A549 (cell line): ENCODE data around the gene SUMF1. TPM values are rescaled to one million over a fixed set of nuclear protein-coding genes. Genes with fewer than 3 reads are reported as not detected.
A peak's percentile ranks its signal among the peaks of the same experiment; 100 is the strongest.

ENCODE experiments used
- ATAC-seq, 2 experiments: fragments of 200-7000 bp in 1 of 2; fragments of >200 bp in 1 of 2; cut with Nextera tagmentation in 1 of 2; cut with Tn5 transposase in 1 of 2; 3 replicates each; pipeline versions ENCODE4 v1.8.0 to v1.9.1; 2018 to 2020; ENCODE audit warnings: mild to moderate bottlenecking in 1 of 2, moderate library complexity in 1 of 2
- CTCF ChIA-PET: fragments of 300-600 bp; sonication (Branson Sonifier 250); formaldehyde crosslinking; extraction: SDS; loops from one replicate; lab custom pipeline; 2021; ENCODE audit warnings: antibody characterized with exemption, inconsistent platforms; lab: Yijun Ruan, JAX
- POLR2A ChIA-PET: fragments of 350-600 bp; formaldehyde crosslinking; extraction: SDS; loops from one replicate; lab custom pipeline; 2021; ENCODE audit warnings: antibody characterized with exemption, inconsistent platforms; lab: Yijun Ruan, JAX
- DNase-seq, 2 experiments: peaks; one replicate each; pipeline versions ENCODE4 v3.0.0 to v3.0.0-alpha.2; 2011 to 2016; ENCODE audit warnings: low read depth in 1 of 2, low spot score in 1 of 2
- FAIRE-seq: peaks from 2 replicates; lab custom pipeline; 2011; peaks lifted over from hg19 to GRCh38; lab: Jason Lieb, UNC
- H3K27ac ChIP-seq, 2 experiments: fragments of >200 bp; sonication (Bioruptor Twin); formaldehyde crosslinking; 3 replicates each; pipeline ENCODE4 v1.5.1; 2016 to 2017
- H3K4me1 ChIP-seq: fragments of >200 bp; sonication (Bioruptor Twin); formaldehyde crosslinking; 3 replicates; pipeline ENCODE4 v1.6.1; 2016
- H3K4me2 ChIP-seq: fragments of >200 bp; sonication (Bioruptor Twin); formaldehyde crosslinking; 3 replicates; pipeline ENCODE4 v1.6.1; 2016
- H3K4me3 ChIP-seq: fragments of >200 bp; sonication (Bioruptor Twin); formaldehyde crosslinking; 3 replicates; pipeline ENCODE4 v1.5.1; 2016
- H3K9me3 ChIP-seq: fragments of >200 bp; sonication (Bioruptor Twin); formaldehyde crosslinking; 3 replicates; pipeline ENCODE4 v1.6.1; 2016
- ATOH8 ChIP-seq: fragments of 250-450 bp; sonication (Bioruptor Pico); IDR thresholded peaks from 2 replicates; pipeline ENCODE4 v1.5.0; 2020; ENCODE audit warnings: low read depth, mild to moderate bottlenecking, moderate library complexity
- BCL3 ChIP-seq: fragments of >200 bp; sonication (Bioruptor Twin); formaldehyde crosslinking; IDR thresholded peaks from 3 replicates; pipeline ENCODE4 v1.6.1; 2016
- BHLHE40 ChIP-seq: IDR thresholded peaks from 2 replicates; pipeline ENCODE4 v1.6.1; 2012; ENCODE audit warnings: low read depth, low read length, inconsistent platforms
- CBX8 ChIP-seq: fragments of 200-600 bp; sonication (generic); IDR thresholded peaks from 2 replicates; pipeline ENCODE4 v1.6.1; 2016
- CEBPB ChIP-seq, 2 experiments: fragments of >200 bp in 1 of 2; sonication (Bioruptor Twin) in 1 of 2; formaldehyde crosslinking in 1 of 2; IDR thresholded peaks; 2 replicates each; pipeline ENCODE4 v1.6.1; 2012 to 2016
- EHF ChIP-seq: fragments of 250-450 bp; sonication (Bioruptor Pico); IDR thresholded peaks from 2 replicates; pipeline ENCODE4 v1.5.0; 2020; ENCODE audit warnings: mild to moderate bottlenecking
- EHMT2 ChIP-seq: fragments of 200-600 bp; sonication (generic); IDR thresholded peaks from 2 replicates; pipeline ENCODE4 v1.6.1; 2016; ENCODE audit warnings: antibody characterized with exemption, low read depth, mild to moderate bottlenecking, moderate library complexity
- FOSL2 ChIP-seq, 2 experiments: fragments of 450-650 bp in 1 of 2; fragments of >200 bp in 1 of 2; sonication (Bioruptor Twin) in 1 of 2; formaldehyde crosslinking; IDR thresholded peaks; 2 replicates each; pipeline versions ENCODE4 v1.5.0 to v1.6.1; 2016 to 2020; ENCODE audit warnings: mild to moderate bottlenecking in 1 of 2, moderate library complexity in 1 of 2
- FOXS1 ChIP-seq: fragments of 250-450 bp; sonication (Bioruptor Pico); IDR thresholded peaks from 2 replicates; pipeline ENCODE4 v1.5.0; 2020; ENCODE audit warnings: mild to moderate bottlenecking, moderate library complexity
- GATA3 ChIP-seq: IDR thresholded peaks from 2 replicates; pipeline ENCODE4 v1.6.1; 2012; ENCODE audit warnings: borderline replicate concordance
- HDAC2 ChIP-seq: fragments of 200-600 bp; sonication (generic); IDR thresholded peaks from 2 replicates; pipeline ENCODE4 v1.6.1; 2016
- HEYL ChIP-seq: fragments of 250-450 bp; sonication (Bioruptor Pico); IDR thresholded peaks from 2 replicates; pipeline ENCODE4 v1.8.0; 2021; ENCODE audit warnings: mild to moderate bottlenecking, moderate library complexity
- HOXA7 ChIP-seq: fragments of 250-450 bp; sonication (Bioruptor Pico); IDR thresholded peaks from 2 replicates; pipeline ENCODE4 v1.5.0; 2020; ENCODE audit warnings: mild to moderate bottlenecking, moderate library complexity
- HOXB13 ChIP-seq: fragments of 250-450 bp; sonication (Bioruptor Pico); IDR thresholded peaks from 2 replicates; pipeline ENCODE4 v1.5.0; 2020; ENCODE audit warnings: low read depth, mild to moderate bottlenecking, moderate library complexity
- HOXB5 ChIP-seq: fragments of 250-450 bp; sonication (Bioruptor Pico); IDR thresholded peaks from 2 replicates; pipeline ENCODE4 v1.5.0; 2020; ENCODE audit warnings: mild to moderate bottlenecking, moderate library complexity
- JUNB ChIP-seq: fragments of >200 bp; sonication (Bioruptor Twin); formaldehyde crosslinking; IDR thresholded peaks from 2 replicates; pipeline ENCODE4 v1.6.1; 2016
- KDM1A ChIP-seq: fragments of 200-600 bp; sonication (generic); IDR thresholded peaks from 2 replicates; pipeline ENCODE4 v1.6.1; 2016; ENCODE audit warnings: low read depth, mild to moderate bottlenecking
- KDM5A ChIP-seq: fragments of 200-600 bp; sonication (generic); IDR thresholded peaks from 2 replicates; pipeline ENCODE4 v1.6.1; 2016; ENCODE audit warnings: antibody characterized with exemption, mild to moderate bottlenecking
- MAX ChIP-seq: IDR thresholded peaks from 2 replicates; pipeline ENCODE4 v1.6.1; 2012
- MYC ChIP-seq: IDR thresholded peaks from 2 replicates; pipeline ENCODE4 v1.6.1; 2012; ENCODE audit warnings: mild to moderate bottlenecking, inconsistent platforms, low read length, improper control_type of control experiment, borderline replicate concordance
- NPAS2 ChIP-seq: fragments of 250-450 bp; sonication (Bioruptor Pico); IDR thresholded peaks from 2 replicates; pipeline ENCODE4 v1.8.0; 2022; ENCODE audit warnings: mild to moderate bottlenecking, moderate library complexity, borderline replicate concordance
- PHF8 ChIP-seq: fragments of 200-600 bp; sonication (generic); IDR thresholded peaks from 2 replicates; pipeline ENCODE4 v1.6.1; 2016; ENCODE audit warnings: low read depth, mild to moderate bottlenecking, antibody characterized with exemption, moderate library complexity, borderline replicate concordance
- POLR2A ChIP-seq: IDR thresholded peaks from 2 replicates; pipeline ENCODE4 v1.6.1; 2012; ENCODE audit warnings: mild to moderate bottlenecking, low read length
- POLR2AphosphoS2 ChIP-seq: conservative IDR thresholded peaks from 2 replicates; pipeline ENCODE4 v1.6.1; 2012; ENCODE audit warnings: low read length, improper control_type of control experiment, inconsistent platforms
- RCOR1 ChIP-seq: fragments of 150-350 bp; IDR thresholded peaks from 2 replicates; pipeline ENCODE4 v1.6.1; 2014; ENCODE audit warnings: antibody characterized with exemption, low read length, low read depth
- REST ChIP-seq: fragments of 200-600 bp; sonication (generic); IDR thresholded peaks from 2 replicates; pipeline ENCODE4 v1.6.1; 2016; ENCODE audit warnings: antibody characterized with exemption, mild to moderate bottlenecking, moderate library complexity
- SMC3 ChIP-seq: fragments of >200 bp; sonication (Bioruptor Twin); formaldehyde crosslinking; IDR thresholded peaks from 3 replicates; pipeline ENCODE4 v1.6.1; 2018; ENCODE audit warnings: inconsistent platforms
- SREBF2 ChIP-seq: fragments of 450-650 bp; IDR thresholded peaks from 2 replicates; pipeline ENCODE4 v1.6.1; 2014; ENCODE audit warnings: mild to moderate bottlenecking, moderate library complexity
- ZFP36 ChIP-seq: fragments of 450-650 bp; IDR thresholded peaks from 2 replicates; pipeline ENCODE4 v1.6.1; 2014; ENCODE audit warnings: borderline replicate concordance; ENCODE audit not compliant: partially characterized antibody
- ZSCAN20 ChIP-seq: fragments of 250-450 bp; sonication (Bioruptor Pico); IDR thresholded peaks from 2 replicates; pipeline ENCODE4 v1.8.0; 2022; ENCODE audit warnings: mild to moderate bottlenecking, moderate library complexity
- WGBS: methylation state at CpG from one replicate; pipeline ENCODE4 v1.1.6; 2017; ENCODE audit errors: missing lambda C conversion rate; 5-methylcytosine and 5-hydroxymethylcytosine counted together
- polyA minus RNA-seq: library from RNA; depleted of rRNA, polyadenylated mRNA; stranded (reverse); fragments of >200 nt; gene quantifications from 2 replicates; pipeline ENCODE4 v1.2.3, GENCODE V29; 2011; rRNA and poly(A)+ RNA removed
- polyA plus RNA-seq, 4 experiments: library from polyadenylated mRNA; depleted of rRNA in 3 of 4; stranded (reverse); fragments of >200 nt; fragmentation: RNase III in 1 of 4; extraction: RNeasy Plus Mini Kit Qiagen cat#74134 plus additional on column Dnase treatment in 1 of 4; gene quantifications; 2 replicates in 3 of 4; 3 replicates in 1 of 4; pipeline ENCODE4 v1.2.3, GENCODE V29; 2011 to 2017
- TF ChIP-seq, protein P1 (sequence below): fragments of >200 bp; sonication (Bioruptor Twin); formaldehyde crosslinking; IDR thresholded peaks from 2 replicates; pipeline ENCODE4 v1.6.1; 2016
- TF ChIP-seq, protein P2 (sequence below): fragments of 450-650 bp; IDR thresholded peaks from 2 replicates; pipeline ENCODE4 v1.6.1; 2014; ENCODE audit warnings: antibody characterized with exemption
- TF ChIP-seq, protein P3 (sequence below): IDR thresholded peaks from 2 replicates; pipeline ENCODE4 v1.6.1; 2012; ENCODE audit warnings: low read depth, borderline replicate concordance

SUMF1 gene
- polyA plus RNA-seq (2011; rRNA removed): 23.4 and 25.4 TPM in 2 replicates
- 14.4 and 20.2 TPM in 2 replicates for polyA plus RNA-seq (2012; cell fraction: cytosol; rRNA removed)
- polyA plus RNA-seq (2012; cell fraction: nucleus; rRNA removed): 17.2 and 25.1 TPM in 2 replicates
- 19.2 to 20.9 TPM (median 20.9 TPM) in 3 replicates for polyA plus RNA-seq (2017; fragmentation: RNase III; extraction: RNeasy Plus Mini Kit Qiagen cat#74134 plus additional on column Dnase treatment)
- polyA minus RNA-seq: 22.8 and 23.1 TPM in 2 replicates

DNA sequence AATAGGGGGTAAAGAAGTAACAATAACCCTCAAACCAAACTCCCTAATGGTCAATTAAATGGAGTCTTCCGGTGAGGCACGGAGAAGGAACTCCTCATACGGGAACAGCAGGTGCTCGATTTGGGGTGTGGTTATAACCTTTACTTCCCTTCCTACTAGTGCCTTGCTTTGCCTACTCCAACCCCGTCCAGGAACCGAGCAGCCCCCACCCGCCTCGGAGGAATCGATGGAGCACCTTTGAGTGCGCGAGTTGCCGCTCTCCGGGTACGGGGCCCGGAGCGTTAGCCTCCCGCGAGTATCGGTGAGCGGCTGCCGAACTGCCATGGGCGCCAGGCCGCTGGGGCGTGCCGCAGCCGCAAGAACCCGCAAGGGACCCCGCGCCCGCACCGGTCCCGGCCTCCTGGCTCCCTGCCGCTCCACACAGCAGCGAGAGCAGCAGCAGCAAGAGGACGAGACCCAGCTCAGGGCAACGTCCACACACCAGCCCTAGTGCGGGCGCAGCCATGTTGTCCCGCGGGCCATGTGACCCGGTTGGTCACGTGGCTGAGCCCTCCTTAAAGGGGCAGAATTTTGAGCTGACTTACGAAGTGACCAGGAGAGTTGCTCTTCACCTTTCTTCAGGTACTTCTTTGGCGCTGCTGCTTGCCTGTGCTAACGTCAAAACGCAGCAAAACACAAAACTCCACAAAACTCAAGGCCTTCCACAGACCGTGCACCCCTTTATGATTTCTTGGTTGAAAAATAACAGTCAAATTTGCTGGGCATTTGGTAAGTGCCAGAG lies at the start of gene SUMF1:
Gene SUMF1, minus strand, starts transcription at position 529 of the 781 bp plus-strand sequence. Its CDS starts 24 bp downstream, at position 505.
- no peaks in the 10 kb centered on the region for H3K9me3 ChIP-seq
- peak within 1 kb of the TSS; percentile 85 for H3K4me2 ChIP-seq
- H3K4me3 ChIP-seq: peak within 1 kb of the TSS; percentile 74
- FAIRE-seq (no peak), ATAC-seq (peak; percentile 96 to 99), DNase-seq (peak; percentile 85 to 90)
- CTCF ChIA-PET: interaction anchor here (1.0 to 1.3 kb wide), 2 partner anchors 110 to 251 kb away, joined by 3 to 4 read pairs; no protein-coding TSS in a partner anchor
- 8% methylated on average over 13 of the region's 47 CpGs for WGBS
- H3K27ac ChIP-seq: peak within 1 kb of the TSS; percentile 83 to 93
- H3K4me1 ChIP-seq: peaks cover 6% of the 10 kb centered on the region; the same call in 1 of the 3 replicates
- POLR2A ChIA-PET: interaction anchor here (0.5 to 4.0 kb wide), 4 partner anchors 15 to 116 kb away, joined by 3 to 52 read pairs (median 5); partner anchors contain the start of gene ITPR1
- no peak for TF ChIP-seq JUNB
- no peak for TF ChIP-seq RCOR1
- TF ChIP-seq PHF8: peak; percentile 96
- TF ChIP-seq CEBPB (IDR thresholded peaks at IDR 0.05): no peak
- no peak for TF ChIP-seq EHF
- no peak for TF ChIP-seq HEYL (CRISPR knock-in tag)
- TF ChIP-seq KDM5A: peak; percentile 100
- TF ChIP-seq, protein P1, sequence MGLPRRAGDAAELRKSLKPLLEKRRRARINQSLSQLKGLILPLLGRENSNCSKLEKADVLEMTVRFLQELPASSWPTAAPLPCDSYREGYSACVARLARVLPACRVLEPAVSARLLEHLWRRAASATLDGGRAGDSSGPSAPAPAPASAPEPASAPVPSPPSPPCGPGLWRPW: no peak
- no peak for TF ChIP-seq ZFP36
- no peak for TF ChIP-seq ATOH8 (CRISPR knock-in tag)
- peak; percentile 94 for TF ChIP-seq NPAS2 (CRISPR knock-in tag)
- no peak for TF ChIP-seq BHLHE40
- no peak for TF ChIP-seq HOXA7
- no peak for TF ChIP-seq POLR2AphosphoS2
- peak; percentile 96 for TF ChIP-seq MAX
- TF ChIP-seq, protein P2, sequence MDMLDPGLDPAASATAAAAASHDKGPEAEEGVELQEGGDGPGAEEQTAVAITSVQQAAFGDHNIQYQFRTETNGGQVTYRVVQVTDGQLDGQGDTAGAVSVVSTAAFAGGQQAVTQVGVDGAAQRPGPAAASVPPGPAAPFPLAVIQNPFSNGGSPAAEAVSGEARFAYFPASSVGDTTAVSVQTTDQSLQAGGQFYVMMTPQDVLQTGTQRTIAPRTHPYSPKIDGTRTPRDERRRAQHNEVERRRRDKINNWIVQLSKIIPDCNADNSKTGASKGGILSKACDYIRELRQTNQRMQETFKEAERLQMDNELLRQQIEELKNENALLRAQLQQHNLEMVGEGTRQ: peak; percentile 99
- TF ChIP-seq GATA3: no peak
- TF ChIP-seq SREBF2: no peak
- TF ChIP-seq REST: no peak
- TF ChIP-seq POLR2A: peak; percentile 88
- peak; percentile 99 for TF ChIP-seq HDAC2
- 0 out of 2 replicates have a peak, but pooled peaks have one; percentile 14 for TF ChIP-seq HOXB5 (CRISPR knock-in tag)
- TF ChIP-seq MYC: peak; percentile 21; the same call in 1 of the 2 replicates
- no peak for TF ChIP-seq FOSL2 (IDR thresholded peaks at IDR 0.05)
- TF ChIP-seq FOSL2 (CRISPR knock-in tag; IDR thresholded peaks at IDR 0.05): peak; percentile 25
- no peak for TF ChIP-seq EHMT2
- TF ChIP-seq KDM1A: no peak
- TF ChIP-seq BCL3: 0 out of 3 replicates have a peak, but pooled peaks have one; percentile 46
- TF ChIP-seq, protein P3, sequence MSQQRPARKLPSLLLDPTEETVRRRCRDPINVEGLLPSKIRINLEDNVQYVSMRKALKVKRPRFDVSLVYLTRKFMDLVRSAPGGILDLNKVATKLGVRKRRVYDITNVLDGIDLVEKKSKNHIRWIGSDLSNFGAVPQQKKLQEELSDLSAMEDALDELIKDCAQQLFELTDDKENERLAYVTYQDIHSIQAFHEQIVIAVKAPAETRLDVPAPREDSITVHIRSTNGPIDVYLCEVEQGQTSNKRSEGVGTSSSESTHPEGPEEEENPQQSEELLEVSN: 0 out of 2 replicates have a peak, but pooled peaks have one; percentile 51
- no peak for TF ChIP-seq FOXS1 (CRISPR knock-in tag)
- TF ChIP-seq SMC3: no peak
- TF ChIP-seq ZSCAN20 (CRISPR knock-in tag): no peak
- no peak for TF ChIP-seq CBX8
- no peak for TF ChIP-seq HOXB13 (CRISPR knock-in tag)
